Upper lobe of left lung (tissue), 4 donors: ENCODE results near the gene GATD1.

ENCODE experiments used
- POLR2AphosphoS5 ChIP-seq, 2 donors: sonication (generic); formaldehyde crosslinking; IDR thresholded peaks; one replicate each; pipeline ENCODE4 v1.5.1; 2017; ENCODE audit warnings: antibody characterized with exemption in 2 of 2
- TF ChIP-seq, protein P1 (sequence below), 6 experiments: fragments of 450-650 bp in 4 of 6; fragments of 200-600 bp in 2 of 6; sonication (generic) in 2 of 6; IDR thresholded peaks; one replicate each; pipeline ENCODE4 v1.5.1; 2016 to 2019; ENCODE audit warnings: antibody characterized with exemption in 6 of 6

GRCh38 chr11:760236-760635, 17.1 kb downstream of the GATD1 start:
- TF ChIP-seq, protein P1, sequence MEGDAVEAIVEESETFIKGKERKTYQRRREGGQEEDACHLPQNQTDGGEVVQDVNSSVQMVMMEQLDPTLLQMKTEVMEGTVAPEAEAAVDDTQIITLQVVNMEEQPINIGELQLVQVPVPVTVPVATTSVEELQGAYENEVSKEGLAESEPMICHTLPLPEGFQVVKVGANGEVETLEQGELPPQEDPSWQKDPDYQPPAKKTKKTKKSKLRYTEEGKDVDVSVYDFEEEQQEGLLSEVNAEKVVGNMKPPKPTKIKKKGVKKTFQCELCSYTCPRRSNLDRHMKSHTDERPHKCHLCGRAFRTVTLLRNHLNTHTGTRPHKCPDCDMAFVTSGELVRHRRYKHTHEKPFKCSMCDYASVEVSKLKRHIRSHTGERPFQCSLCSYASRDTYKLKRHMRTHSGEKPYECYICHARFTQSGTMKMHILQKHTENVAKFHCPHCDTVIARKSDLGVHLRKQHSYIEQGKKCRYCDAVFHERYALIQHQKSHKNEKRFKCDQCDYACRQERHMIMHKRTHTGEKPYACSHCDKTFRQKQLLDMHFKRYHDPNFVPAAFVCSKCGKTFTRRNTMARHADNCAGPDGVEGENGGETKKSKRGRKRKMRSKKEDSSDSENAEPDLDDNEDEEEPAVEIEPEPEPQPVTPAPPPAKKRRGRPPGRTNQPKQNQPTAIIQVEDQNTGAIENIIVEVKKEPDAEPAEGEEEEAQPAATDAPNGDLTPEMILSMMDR (IDR thresholded peaks at IDR 0.05), result no peak
- no peak for TF ChIP-seq POLR2AphosphoS5 (IDR thresholded peaks at IDR 0.05)
